OCI-LY3 (cell line): ENCODE data around the gene CHRM3.

ENCODE experiments used
- EZH2phosphoT487 ChIP-seq: fragments of 200-600 bp; shearing (Covaris generic); IDR thresholded peaks from 2 replicates; pipeline ENCODE4 v1.6.1; 2018; ENCODE audit warnings: antibody characterized with exemption, mixed run types, low read depth
- TF ChIP-seq, protein P1 (sequence below): fragments of 200-600, 300-600 bp; sonication (generic); IDR thresholded peaks from 2 replicates; pipeline ENCODE4 v1.5.1; 2014; ENCODE audit warnings: antibody characterized with exemption, low read length, low read depth

DNA sequence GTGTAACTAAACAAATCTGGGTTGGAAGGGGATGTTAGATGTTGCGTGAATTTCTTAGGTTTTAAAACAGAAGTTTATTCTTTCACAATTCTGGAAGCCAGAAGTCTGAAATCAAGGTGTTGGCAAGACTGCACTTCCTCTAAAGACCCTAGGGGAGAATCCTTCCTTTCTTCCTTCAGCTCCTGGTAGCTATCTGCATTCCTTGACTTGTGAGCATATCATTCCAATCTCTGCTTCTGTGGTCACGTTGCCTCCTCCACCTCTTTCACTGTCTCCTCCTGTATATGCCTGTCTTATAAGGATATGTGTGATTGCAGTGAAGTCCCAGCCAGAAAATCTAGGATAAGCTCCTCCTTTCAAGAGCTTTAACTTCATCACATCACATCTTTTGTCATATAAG is 7.7 kb downstream of the CHRM3 start:
- TF ChIP-seq, protein P1, sequence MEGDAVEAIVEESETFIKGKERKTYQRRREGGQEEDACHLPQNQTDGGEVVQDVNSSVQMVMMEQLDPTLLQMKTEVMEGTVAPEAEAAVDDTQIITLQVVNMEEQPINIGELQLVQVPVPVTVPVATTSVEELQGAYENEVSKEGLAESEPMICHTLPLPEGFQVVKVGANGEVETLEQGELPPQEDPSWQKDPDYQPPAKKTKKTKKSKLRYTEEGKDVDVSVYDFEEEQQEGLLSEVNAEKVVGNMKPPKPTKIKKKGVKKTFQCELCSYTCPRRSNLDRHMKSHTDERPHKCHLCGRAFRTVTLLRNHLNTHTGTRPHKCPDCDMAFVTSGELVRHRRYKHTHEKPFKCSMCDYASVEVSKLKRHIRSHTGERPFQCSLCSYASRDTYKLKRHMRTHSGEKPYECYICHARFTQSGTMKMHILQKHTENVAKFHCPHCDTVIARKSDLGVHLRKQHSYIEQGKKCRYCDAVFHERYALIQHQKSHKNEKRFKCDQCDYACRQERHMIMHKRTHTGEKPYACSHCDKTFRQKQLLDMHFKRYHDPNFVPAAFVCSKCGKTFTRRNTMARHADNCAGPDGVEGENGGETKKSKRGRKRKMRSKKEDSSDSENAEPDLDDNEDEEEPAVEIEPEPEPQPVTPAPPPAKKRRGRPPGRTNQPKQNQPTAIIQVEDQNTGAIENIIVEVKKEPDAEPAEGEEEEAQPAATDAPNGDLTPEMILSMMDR, result no peak
- TF ChIP-seq EZH2phosphoT487, result no peak
